ENCODE measurements around the gene TMSB15B.
"Not testable (repeated sequence)": the region's sequence is repeated elsewhere in the genome, so short reads cannot be mapped to it uniquely, and the experiment has no call there.

TMSB15B gene

DNA sequence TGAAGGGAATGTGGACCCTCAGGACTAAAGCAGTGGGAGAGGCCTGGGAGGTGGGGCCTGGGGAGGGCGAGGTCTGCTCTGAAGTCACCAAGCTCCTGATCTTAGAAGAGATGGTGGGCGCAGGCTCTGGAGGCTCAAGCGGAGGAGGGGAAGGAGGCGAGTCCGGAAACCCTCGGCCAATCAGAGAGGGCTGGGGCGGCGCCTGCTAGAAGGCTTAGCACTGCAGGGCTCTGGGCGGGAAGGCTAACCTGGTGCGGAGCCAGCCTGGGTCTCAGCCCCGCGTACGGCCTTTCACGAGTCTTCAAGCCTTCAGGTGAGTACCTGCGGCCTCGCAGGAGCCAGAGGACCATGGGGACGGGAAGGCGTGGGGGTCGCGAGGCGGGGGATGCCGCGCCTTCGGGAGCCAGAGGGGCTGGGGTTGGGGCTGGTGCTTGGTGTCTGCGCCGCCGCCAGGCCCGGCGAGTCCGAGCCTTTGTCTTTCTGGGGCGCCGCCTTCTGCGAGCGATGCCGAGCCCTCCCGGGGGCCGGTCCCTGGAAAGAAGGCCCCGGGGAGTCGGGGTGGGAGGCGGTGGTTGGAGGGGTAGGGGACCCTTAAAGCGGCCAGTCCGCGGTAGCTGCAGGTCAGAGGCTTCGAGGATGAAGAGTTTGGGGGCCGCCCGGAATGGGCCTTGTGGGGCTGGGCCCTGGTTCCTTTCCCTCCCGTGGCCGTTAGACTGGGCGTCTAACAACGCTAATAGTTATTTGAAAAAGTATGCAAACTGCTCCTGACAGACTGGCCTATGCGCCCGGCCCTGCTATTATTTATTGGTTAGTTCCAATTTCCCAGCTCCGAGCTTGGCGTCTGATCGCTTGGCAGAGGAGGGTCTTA lies at the start of gene TMSB15B:
Gene TMSB15B, plus strand, starts transcription at position 217 of the 868 bp plus-strand sequence.
- not testable (repeated sequence) for FAIRE-seq

DNA sequence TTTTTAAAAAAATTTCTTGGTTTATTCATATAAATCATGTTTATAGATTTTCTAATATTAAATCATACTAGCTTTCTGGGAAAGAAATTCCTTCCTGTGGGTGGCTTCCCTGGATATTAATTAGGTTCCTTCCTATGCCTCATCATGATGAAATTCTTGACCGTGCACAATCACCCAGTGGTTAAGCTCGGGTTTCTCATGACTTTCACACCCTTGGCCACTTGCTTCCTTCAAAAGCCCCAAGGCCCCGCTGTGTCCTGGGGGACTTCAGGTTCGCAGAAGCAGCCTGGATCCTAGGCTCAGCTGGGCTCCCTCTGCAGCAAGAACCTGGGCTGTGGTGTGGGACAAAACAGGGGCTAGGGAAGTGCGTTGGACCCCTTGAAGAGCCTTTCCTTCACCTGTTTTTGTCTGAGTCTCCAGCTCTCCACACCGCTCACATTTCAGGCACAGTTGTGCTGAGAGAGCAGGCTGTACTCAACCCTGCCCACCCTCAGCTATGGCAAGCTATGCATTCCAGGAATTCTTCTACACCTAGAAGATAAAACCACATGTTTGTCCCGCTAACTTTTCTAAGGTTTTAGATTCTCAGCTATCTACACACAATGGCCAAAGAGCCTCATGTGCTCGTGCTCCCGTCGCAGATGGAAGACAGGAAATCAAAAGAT lies 48.9 kb upstream of the TMSB15B start:
- FAIRE-seq, result no peak

DNA sequence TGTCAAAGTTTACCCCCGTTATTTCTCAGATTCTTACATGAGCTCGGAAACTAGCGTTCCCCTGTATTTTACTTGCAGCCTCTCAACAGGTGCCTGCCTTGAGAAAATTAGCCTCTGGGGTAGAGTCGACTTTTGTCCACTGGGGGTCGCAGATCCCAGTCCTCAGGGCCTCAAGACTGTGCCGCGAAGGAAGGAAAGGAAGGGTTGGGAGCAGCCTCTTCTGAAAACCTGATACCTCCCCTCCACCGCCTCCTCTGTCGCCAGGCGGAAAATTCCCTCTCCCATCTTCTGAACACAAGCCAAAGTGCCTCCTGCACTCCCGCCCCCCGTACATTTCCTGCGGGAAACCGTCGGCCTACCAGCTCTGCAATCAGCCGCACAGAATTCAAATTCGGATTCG lies 44.4 kb upstream of the TMSB15B start:
- no peak for FAIRE-seq

DNA sequence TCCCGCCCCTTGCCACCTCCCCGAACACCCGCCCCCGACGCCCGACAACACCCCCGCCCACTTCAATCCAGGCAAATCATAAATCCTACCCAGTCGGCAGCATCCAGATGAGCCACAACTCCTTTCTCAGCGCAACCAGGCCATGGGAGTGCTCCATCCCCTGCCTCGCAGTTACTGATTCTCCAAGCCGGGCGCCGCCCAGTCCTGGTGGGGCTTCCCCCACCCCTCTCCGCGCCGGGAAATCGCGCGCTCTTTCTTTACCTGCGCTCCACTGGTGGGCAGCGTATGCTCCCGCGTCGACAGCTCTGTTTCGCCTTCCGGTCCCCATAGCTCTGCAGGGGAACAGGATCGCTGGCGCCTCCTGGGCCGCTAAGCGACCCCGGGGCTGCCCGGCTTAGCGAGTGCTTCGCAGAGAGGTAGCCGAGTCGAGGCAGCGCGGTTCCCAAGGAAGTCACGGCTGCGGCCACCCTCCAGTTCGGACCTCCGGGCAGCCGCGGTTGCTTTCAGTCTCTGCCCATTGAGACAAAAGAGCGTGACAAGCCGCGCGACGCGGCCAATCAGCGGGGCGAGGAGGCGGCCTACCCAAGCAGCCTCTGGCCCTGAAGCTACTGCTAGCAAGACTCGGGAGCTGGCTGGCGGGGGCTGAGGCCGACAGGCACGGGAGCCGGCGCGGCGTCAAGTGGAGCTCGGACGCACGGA lies 43.7 kb upstream of the TMSB15B start:
- no peak for FAIRE-seq

DNA sequence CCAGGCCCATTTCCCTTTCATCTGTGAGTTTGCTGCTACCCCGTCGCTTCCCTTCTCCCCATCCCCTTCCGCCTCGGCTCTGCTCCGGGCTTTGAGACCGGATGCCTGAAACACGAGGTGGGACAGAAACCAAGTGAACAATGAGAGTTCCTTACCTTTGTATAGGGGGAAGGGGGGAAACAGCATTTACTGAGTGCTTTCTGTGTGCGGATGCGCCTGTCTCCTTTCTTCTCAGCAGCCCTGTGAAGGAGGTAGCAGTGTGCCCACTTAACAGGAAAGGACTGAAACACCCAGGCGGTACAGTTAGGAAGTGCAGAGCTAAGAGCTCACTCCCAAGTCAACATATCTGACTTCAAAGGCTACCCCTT lies 43.2 kb upstream of the TMSB15B start:
- FAIRE-seq, result no peak

DNA sequence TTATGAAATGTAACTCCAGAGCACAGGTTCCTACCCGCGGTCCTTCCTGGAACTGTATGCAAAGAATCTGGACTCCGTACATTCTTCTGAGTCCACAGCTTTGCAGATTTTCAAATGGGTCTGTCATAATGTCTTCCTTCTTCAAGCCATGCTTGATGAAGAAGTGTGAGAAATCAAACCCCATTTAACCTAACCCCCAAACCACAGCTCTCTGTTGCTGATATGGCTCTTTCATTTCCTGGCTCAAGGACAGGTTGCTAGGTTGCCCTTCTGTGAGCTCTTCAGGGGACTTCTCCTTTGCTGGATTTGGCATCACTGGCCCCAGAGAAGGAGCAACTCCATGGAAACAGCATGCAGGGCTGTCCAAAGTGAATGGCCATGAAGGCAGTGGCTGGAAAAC lies 41.9 kb upstream of the TMSB15B start:
- not testable (repeated sequence) for FAIRE-seq

DNA sequence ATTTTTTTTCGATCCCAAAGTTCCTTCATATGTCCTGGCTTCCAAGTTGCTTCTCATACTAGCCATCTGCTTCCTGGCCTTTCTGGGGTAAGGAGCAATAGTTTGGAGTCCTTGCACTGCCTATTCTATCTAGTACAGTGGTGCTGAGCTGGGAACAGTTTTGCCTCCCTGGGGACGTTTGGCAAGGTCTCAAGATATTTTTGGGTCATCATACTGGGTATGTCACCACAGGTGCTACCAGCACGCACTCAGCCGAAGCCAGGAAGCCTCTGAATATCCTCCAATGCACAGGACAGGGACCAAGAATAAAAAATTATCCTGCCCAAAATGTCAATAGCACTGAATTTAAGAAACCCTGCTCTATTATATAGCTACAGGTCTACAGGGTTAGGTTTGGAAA lies 35.4 kb upstream of the TMSB15B start:
- FAIRE-seq, result no peak

DNA sequence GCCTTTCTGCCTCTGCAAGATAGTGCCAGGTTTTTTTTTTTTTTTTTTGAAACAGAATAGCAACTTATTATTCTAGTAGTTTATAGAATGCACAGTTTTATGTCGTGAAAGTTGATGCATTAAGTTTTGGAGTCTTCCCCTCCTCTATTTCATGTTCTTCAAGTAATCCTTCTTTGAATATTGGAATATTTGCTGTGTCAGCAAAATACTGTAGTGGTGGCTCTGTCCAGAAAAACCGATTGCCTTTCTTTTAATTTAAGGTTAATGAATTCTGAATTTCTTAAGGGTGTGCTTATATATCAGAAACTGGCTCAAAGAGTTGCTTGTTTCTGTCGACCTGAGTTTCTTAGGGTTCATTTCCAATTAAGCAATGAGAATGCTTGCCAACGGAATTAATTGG lies 34.8 kb upstream of the TMSB15B start:
- peak; percentile 61 for FAIRE-seq

DNA sequence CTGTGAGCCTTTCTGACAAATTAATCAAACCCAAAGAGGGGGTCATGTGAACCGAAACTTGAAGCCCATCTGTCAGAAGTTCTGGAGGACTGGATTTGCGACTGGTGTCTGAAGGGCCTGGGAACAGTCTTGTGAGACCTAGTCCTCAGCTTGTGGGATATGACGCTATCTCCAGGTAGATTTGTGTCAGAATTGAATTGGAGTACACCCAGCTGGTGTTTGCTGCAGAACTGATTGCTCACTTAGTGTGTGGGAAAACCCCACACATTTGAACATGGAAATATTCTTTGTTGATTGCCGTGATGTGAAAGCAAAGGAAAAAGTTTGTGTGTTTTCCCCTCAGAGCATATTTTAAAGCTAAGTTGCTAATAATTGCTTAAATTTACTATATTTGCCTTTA lies 30.3 kb upstream of the TMSB15B start:
- FAIRE-seq, result no peak

DNA sequence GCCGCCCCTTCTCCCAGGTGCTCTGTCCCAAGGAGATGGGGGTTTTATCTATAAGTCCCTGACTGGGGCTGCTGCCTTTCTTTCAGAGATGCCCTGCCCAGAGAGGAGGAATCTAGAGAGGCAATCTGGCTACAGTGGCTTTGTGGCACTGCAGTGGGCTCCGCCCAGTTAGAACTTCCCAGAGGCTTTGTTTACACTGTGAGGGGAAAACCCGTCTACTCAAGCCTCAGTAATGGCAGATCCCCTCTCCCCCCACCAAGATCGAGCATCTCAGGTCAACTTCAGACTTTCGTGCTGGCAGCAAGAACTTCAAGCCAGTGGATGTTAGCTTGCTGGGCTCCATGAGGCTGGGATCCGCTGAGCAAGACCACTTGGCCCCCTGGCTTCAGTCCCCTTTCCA lies 22.2 kb upstream of the TMSB15B start:
- FAIRE-seq, result not testable (repeated sequence)

DNA sequence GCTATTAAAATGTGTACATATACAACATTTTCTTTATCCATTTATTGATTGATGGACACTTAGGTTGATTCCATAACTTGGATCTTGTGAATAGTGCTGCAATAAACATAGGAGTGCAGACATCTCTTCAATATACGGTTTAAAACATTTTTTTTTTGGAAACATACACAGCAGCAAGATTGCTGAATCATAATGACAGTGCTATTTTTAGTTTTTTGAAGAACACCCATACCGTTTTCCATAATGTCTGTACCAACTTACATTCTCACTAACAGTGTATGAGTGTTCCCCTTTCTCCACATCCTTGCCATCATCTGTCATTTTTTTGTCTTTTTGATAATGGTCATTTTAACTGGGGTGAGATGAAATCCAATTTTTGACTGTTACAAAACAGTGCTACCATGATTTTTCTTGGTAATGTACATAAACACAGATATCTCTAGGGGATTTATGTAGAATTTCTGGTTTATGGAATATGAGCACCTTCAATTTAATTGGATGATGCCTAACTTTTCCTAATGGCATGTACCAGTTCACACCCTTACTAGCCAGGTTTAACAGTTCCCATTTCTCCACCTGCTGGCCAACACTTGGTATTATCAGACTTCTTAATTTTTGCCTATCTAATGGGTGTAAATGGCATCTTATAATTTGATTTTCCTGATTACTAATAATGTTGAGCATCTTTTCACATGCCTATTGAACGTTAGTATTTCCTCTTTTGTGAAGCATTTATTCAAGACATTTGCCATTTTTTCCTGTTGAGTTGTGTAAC lies 21.0 kb upstream of the TMSB15B start:
- peak; percentile 43 for FAIRE-seq

DNA sequence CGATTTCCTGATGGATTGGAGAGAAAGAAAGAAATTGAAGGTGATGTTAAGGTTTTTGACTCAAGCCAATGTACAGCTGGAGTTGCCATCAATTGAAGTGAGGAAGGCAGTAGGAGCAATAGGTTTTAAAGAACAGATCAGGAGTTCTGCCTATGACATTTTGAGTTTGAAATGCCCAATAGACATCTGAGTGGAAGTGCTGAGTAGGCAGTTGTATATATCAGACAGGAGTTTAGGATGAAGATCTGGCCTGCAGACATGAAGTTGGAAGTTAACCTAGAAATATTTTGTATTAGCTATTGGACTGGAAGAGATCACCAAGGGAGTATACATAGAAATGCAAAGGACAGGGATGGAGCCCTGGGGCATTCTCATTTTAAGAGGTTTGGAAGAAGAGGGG lies 12.9 kb upstream of the TMSB15B start:
- no peak for FAIRE-seq

DNA sequence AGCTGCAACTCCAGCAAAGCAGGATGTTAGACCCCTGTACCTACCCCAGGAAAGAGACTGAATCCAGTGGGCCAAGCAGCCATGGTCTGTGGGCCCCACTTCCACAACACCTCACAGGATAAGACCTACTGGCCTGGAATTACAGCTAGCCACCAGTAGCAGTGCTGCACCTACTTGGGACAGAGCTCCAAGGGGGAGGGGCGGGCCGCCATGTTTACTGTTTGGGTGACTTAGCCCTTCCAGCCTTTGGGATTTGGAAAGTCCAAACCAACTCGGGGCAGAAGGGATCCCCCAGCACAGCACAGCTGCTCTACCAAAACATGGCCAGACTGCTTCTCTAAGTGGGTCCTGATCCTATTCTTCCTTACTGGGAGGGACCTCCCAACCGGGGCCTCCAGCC lies 9.1 kb upstream of the TMSB15B start:
- no peak for FAIRE-seq

DNA sequence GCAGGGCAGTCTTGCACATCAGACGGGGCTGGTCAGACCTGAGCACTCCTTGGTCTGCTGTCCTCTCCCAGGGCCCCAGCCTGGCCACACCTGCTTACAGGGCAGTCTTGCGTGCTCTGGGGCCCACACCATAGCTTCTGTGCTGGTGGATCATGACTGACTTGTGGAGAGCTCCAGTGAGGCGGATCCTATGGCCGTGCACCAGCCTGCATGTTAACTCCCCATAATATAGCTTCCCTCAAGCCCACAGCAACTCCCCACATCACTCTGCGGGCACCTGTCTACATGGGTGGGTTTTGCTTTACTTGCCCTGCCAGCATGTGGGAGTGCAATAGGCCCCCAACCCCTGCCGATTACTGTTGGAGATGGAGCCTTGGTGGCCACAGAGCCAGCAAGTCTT lies 8.2 kb upstream of the TMSB15B start:
- FAIRE-seq, result no peak

DNA sequence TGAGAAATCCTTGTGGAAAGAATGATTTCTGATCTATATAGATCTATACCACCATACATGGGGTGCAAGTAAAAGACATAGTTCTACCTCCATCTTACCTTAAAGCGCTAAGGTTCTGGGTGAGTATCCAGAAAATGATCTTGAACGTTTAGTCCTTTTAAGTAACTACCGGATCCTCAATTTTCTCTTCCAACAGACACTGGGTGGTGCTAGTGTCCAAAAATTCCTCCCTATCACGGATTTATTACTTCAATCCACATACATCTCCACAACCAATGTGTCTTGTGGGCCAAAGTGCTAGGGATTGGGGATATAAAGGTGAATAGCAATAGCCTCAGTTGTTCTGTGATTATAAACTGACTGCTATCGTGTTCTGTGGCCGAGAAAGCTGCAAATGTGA lies 1.8 kb upstream of the TMSB15B start:
- not testable (repeated sequence) for FAIRE-seq

DNA sequence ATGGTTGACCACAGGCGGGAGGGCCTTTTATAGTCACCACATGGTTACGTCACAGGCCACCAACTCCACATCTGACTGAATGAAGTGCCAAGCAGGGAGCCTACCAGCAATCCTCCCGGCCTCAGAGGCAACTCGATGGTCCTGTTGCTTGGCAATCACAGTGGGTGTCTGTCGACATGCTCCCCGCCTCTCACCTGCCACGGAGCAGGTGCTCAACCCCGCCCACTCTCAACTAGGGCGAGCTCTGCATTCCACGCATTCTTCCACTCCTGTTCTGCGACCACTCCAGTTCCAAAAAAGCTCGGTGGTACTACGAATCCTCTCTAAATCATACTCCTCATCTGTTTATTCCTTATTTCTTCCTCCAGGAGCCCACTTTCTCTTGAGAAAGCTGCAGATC lies 21.1 kb downstream of the TMSB15B start:
- not testable (repeated sequence) for FAIRE-seq

DNA sequence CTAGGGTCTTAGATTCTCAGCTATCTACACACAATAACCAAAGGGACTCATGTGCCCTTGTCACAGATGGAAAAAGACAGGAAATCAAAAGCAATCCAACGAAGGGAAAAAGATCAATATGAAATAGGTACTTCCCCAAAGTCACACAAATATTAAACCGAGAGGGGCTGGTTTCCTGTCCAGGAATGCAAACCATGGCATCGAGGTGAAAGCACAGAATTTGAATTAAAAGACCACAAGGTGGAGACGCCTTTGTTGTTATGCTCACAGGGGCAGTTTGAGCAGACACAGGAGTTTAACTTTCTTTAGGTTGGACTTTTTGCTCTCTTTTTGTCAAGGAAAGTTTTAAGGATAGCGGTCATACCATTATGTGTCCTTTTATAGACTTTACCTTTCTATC lies 36.8 kb downstream of the TMSB15B start:
- FAIRE-seq, result no peak

DNA sequence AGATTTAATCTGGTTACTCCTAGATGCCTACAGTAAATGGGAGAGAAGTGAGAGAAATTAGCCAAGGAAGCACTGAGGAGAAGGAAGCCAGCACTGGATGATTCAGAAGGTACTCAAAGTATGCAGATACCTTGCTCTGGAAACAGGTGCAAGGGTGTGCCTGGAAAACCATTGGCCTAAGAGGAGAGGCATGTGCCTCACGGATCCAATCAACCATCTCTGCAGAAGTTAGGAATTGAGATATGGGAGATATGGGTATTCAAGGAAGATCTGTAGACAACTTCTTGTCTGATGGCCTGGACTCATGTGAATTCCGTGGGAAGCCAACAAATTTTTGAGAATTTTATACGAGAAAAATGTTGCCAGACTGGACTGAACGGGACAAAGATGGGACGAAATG lies 46.4 kb downstream of the TMSB15B start:
- peak; percentile 68 for FAIRE-seq

DNA sequence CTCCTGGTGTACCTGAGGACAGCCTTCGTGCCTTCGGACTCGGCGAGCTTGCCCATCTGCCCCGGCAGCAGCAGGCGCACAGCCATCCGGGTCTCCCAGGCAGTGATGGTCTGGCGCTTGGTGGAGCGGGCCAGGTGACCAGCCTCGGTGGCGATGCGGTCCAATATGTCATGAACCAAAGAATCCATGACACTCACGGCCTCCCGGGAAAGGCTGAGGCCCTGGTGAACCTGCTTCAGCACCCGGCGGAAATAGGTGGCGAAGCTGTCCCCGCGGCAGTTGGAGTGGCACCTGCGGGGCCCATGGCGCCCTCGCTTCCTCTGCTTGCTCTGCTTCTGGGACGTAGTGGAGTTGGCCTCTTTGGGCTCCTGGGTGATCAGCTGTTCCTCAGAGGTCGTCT lies 50.7 kb downstream of the TMSB15B start:
- no peak for FAIRE-seq

DNA sequence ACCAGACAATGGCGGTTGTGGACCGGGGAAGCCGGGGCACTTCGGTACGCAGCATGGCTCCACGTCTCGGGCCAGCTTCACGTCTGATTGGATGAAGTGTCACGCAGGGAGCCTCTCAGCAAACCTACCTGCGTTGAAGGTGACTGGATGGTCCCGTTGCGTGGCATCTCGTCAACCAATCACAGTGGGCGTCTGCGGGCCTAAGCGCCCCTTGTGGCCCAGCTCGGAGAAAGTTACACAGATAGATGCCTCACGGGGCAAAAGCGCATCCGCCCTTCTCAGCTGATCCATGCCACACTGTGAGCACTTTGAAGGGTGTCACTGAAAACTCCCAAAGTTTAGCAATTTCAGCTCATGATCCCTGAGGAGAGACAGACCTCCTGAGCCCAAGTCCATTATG lies 51.2 kb downstream of the TMSB15B start, which contains the start of gene H2BW1:
Gene H2BW1, minus strand, starts transcription at position 103 of the 400 bp plus-strand sequence. CDS start 132 bp downstream, outside the sequence.
- no peak for FAIRE-seq

DNA sequence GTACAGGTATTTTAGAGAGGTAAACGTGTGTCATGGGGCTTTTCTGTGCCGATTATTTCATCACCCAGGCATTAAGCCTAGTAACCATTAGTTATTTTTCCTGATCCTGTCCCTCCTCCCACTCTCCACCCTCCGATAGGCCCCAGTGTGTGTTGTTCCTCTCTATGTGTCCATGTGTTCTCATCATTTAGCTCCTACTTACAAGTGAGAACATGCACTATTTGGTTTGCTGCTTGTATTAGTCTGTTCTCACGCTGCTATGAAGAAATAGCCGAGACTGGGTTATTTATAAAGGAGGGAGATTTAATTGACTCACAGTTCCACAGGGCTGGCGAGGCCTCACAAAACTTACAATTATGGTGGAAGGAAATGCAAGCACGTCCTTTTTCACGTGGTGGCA lies 53.1 kb downstream of the TMSB15B start:
- not testable (repeated sequence) for FAIRE-seq

All from colon (tissue), 2 donors.